Esophagus squamous epithelium (tissue), 4 donors: ENCODE measurements around the gene KANK4.

Source experiments
- POLR2A ChIP-seq, 4 donors: fragments of 450-650 bp; IDR thresholded peaks; one replicate each; pipeline ENCODE4 v1.6.1; 2017; ENCODE audit warnings: antibody characterized with exemption in 4 of 4, mild to moderate bottlenecking in 4 of 4, moderate library complexity in 3 of 4
- TF ChIP-seq, protein P1 (sequence below), 6 experiments: fragments of 450-650 bp in 4 of 6; fragments of 200-600 bp in 2 of 6; sonication (generic) in 2 of 6; IDR thresholded peaks; one replicate each; pipeline ENCODE4 v1.5.1; 2016 to 2019; ENCODE audit warnings: antibody characterized with exemption in 6 of 6, mild to moderate bottlenecking in 4 of 6, moderate library complexity in 4 of 6

DNA sequence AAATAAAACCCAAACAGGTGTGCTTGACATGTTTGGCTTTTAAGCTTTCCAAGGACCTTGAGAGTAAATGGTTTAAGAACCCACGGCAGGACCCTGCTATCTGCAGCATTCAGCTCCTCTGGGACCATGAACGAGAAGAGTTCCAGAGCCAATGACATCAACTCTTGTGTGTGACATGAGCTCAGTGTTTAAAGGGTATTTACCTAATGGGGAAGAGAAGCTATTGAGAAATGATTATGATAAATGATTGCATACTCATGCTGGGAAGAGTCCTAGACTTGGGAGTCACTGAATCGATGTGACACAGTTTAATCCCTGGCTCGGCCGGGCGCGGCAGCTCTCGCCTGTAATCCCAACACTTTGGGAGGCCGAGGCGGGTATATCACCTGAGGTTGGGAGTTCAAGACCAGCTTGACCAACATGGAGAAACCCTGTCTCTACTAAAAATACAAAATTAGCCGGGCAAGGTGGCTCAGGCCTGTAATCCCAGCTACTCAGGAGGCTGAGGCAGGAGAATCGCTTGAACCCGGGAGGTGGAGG lies 55.4 kb downstream of the KANK4 start:
- TF ChIP-seq, protein P1, sequence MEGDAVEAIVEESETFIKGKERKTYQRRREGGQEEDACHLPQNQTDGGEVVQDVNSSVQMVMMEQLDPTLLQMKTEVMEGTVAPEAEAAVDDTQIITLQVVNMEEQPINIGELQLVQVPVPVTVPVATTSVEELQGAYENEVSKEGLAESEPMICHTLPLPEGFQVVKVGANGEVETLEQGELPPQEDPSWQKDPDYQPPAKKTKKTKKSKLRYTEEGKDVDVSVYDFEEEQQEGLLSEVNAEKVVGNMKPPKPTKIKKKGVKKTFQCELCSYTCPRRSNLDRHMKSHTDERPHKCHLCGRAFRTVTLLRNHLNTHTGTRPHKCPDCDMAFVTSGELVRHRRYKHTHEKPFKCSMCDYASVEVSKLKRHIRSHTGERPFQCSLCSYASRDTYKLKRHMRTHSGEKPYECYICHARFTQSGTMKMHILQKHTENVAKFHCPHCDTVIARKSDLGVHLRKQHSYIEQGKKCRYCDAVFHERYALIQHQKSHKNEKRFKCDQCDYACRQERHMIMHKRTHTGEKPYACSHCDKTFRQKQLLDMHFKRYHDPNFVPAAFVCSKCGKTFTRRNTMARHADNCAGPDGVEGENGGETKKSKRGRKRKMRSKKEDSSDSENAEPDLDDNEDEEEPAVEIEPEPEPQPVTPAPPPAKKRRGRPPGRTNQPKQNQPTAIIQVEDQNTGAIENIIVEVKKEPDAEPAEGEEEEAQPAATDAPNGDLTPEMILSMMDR (IDR thresholded peaks at IDR 0.05), result no peak
- no peak for TF ChIP-seq POLR2A (IDR thresholded peaks at IDR 0.05)
